Vagina (tissue), 2 donors: ENCODE data around the gene HSD11B2. TPM values are rescaled to one million over a fixed set of nuclear protein-coding genes. Genes with fewer than 3 reads are reported as not detected.

Experiments
- DNase-seq, 2 donors: peaks; one replicate each; pipeline ENCODE4 v3.0.0-alpha.2; 2017; ENCODE audit errors: extremely low spot score in 2 of 2
- H3K27ac ChIP-seq: fragments of 200-600 bp; sonication (generic); one replicate; pipeline ENCODE4 v1.5.1; 2019
- H3K27me3 ChIP-seq: fragments of 200-600 bp; sonication (generic); one replicate; pipeline ENCODE4 v1.5.1; 2019
- H3K36me3 ChIP-seq, 2 donors: fragments of 200-600 bp; sonication (generic); one replicate each; pipeline ENCODE4 v1.5.1; 2017 to 2019
- H3K4me1 ChIP-seq: fragments of 200-600 bp; sonication (generic); one replicate; pipeline ENCODE4 v1.5.1; 2019
- H3K4me3 ChIP-seq, 2 donors: fragments of 200-600 bp; sonication (generic); 1 replicate in 1 of 2; 2 replicates in 1 of 2; pipeline ENCODE4 v1.5.1; 2016 to 2019
- H3K9me3 ChIP-seq: fragments of 200-600 bp; sonication (generic); one replicate; pipeline ENCODE4 v1.5.1; 2019
- POLR2A ChIP-seq, 2 donors: fragments of 450-650 bp; IDR thresholded peaks; one replicate each; pipeline ENCODE4 v1.6.1; 2017; ENCODE audit warnings: antibody characterized with exemption in 2 of 2, mild to moderate bottlenecking in 2 of 2, moderate library complexity in 2 of 2
- POLR2AphosphoS5 ChIP-seq, 2 donors: sonication (generic); formaldehyde crosslinking; IDR thresholded peaks; one replicate each; pipeline ENCODE4 v1.9.0; 2017; ENCODE audit warnings: antibody characterized with exemption in 2 of 2, mild to moderate bottlenecking in 2 of 2, low read depth in 1 of 2; ENCODE audit not compliant: insufficient read depth in 1 of 2
- intact Hi-C: fragments of 100-400 bp; cut with DNase I; formaldehyde crosslinking; loops from one replicate; pipeline ENCODE4 v1.15.1; 2023
- small RNA-seq: library from RNA; depleted of rRNA; stranded (forward); fragments of <200 nt; gene quantifications from one replicate; pipeline ENCODE3, GENCODE V24; 2016
- total RNA-seq: library from RNA; depleted of rRNA; stranded (reverse); fragments of >200 nt; gene quantifications from one replicate; pipeline ENCODE4 v1.2.3, GENCODE V29; 2016
- TF ChIP-seq, protein P1 (sequence below), 3 experiments: fragments of 450-650 bp in 2 of 3; fragments of 200-600 bp in 1 of 3; sonication (generic) in 1 of 3; IDR thresholded peaks; one replicate each; pipeline ENCODE4 v1.5.1; 2017 to 2019; ENCODE audit warnings: antibody characterized with exemption in 3 of 3, mild to moderate bottlenecking in 2 of 3, moderate library complexity in 2 of 3

HSD11B2 gene
- total RNA-seq, 1 donor from 2014 or later: 30.2 TPM

DNA sequence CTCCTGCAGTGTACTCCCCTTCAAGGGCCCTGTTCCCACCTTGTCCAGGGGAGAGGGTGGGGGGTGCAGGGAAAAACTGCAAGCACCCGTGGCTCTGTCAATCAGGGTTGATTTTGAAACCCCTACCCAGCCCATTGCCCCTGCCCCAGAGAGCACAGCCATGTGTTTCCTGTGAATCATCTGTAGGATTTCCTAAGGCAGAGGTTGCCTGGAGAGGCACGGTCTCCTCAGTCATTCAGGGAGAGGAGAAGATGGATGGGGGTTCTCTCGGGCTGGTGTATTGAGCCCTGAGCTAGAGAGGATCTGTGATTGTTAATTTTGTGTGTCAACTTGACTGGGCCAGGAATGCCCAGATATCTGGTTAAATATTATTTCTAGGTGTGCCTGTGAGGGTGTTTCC, 55.9 kb downstream of the HSD11B2 start:
- intact Hi-C loops: no loop called here
- Histone ChIP-seq H3K4me1 (peaks cover 16% of the 10 kb centered on the region), H3K27ac (no peak overlapping the region), H3K36me3 (no peaks in the 10 kb centered on the region), H3K27me3 (no peaks in the 10 kb centered on the region), H3K9me3 (no peaks in the 10 kb centered on the region), H3K4me3 (no peak overlapping the region)
- no peak for TF ChIP-seq POLR2A (IDR thresholded peaks at IDR 0.05)
- TF ChIP-seq, protein P1, sequence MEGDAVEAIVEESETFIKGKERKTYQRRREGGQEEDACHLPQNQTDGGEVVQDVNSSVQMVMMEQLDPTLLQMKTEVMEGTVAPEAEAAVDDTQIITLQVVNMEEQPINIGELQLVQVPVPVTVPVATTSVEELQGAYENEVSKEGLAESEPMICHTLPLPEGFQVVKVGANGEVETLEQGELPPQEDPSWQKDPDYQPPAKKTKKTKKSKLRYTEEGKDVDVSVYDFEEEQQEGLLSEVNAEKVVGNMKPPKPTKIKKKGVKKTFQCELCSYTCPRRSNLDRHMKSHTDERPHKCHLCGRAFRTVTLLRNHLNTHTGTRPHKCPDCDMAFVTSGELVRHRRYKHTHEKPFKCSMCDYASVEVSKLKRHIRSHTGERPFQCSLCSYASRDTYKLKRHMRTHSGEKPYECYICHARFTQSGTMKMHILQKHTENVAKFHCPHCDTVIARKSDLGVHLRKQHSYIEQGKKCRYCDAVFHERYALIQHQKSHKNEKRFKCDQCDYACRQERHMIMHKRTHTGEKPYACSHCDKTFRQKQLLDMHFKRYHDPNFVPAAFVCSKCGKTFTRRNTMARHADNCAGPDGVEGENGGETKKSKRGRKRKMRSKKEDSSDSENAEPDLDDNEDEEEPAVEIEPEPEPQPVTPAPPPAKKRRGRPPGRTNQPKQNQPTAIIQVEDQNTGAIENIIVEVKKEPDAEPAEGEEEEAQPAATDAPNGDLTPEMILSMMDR (IDR thresholded peaks at IDR 0.05): no peak
- TF ChIP-seq POLR2AphosphoS5 (IDR thresholded peaks at IDR 0.05; ENCODE audit: insufficient read depth in 1 of 2, low read depth in 1 of 2): no peak
- no peak for DNase-seq

Small RNA genes within 50 kb of the gene (small RNA-seq; reads per million reads assigned to genes)
- not detected for gene RNU1-123P

Other genes with a start within 250 kb of the HSD11B2 start
- gene MATCAP1, start 247.2 kb upstream of the HSD11B2 start, total RNA-seq: 17.4 TPM
- gene EXOC3L1, start 241.0 kb upstream of the HSD11B2 start, total RNA-seq: 2.5 TPM
- gene E2F4, start 239.0 kb upstream of the HSD11B2 start, total RNA-seq: 78.1 TPM
- 21.6 TPM for gene ELMO3, start 232.0 kb upstream of the HSD11B2 start, total RNA-seq
- 48.9 TPM for gene TMEM208, start 204.0 kb upstream of the HSD11B2 start, total RNA-seq
- 17.2 TPM for gene FHOD1, start 183.6 kb upstream of the HSD11B2 start, total RNA-seq
- gene SLC9A5, start 182.1 kb upstream of the HSD11B2 start, total RNA-seq: 0.49 TPM
- gene PLEKHG4, start 151.6 kb upstream of the HSD11B2 start, total RNA-seq: 9.8 TPM
- gene KCTD19, start 104.4 kb upstream of the HSD11B2 start, total RNA-seq: not detected
- gene LRRC36, start 104.3 kb upstream of the HSD11B2 start, total RNA-seq: not detected
- gene TPPP3, start 37.6 kb upstream of the HSD11B2 start, total RNA-seq: 28.2 TPM
- 22.3 TPM for gene ZDHHC1, start 14.6 kb upstream of the HSD11B2 start, total RNA-seq
- gene ATP6V0D1, start 50.0 kb downstream of the HSD11B2 start, total RNA-seq: 110 TPM
- not detected for gene AGRP, start 52.4 kb downstream of the HSD11B2 start, total RNA-seq
- gene RIPOR1, start 97.7 kb downstream of the HSD11B2 start, total RNA-seq: 54.8 TPM
- gene CTCF, start 131.4 kb downstream of the HSD11B2 start, total RNA-seq: 43.2 TPM
- gene CARMIL2, start 214.0 kb downstream of the HSD11B2 start, total RNA-seq: 5.6 TPM
- 38.8 TPM for gene ACD, start 229.1 kb downstream of the HSD11B2 start, total RNA-seq
- 1.2 TPM for gene PARD6A, start 229.8 kb downstream of the HSD11B2 start, total RNA-seq
- gene ENKD1, start 235.6 kb downstream of the HSD11B2 start, total RNA-seq: 14.7 TPM
- 10.3 TPM for gene C16orf86, start 235.7 kb downstream of the HSD11B2 start, total RNA-seq